ENCODE results near the gene IFIT1.
A peak's percentile ranks its signal among the peaks of the same experiment; 100 is the strongest.
"Not testable (repeated sequence)": the region's sequence is repeated elsewhere in the genome, so short reads cannot be mapped to it uniquely, and the experiment has no call there.

The IFIT1 gene

DNA sequence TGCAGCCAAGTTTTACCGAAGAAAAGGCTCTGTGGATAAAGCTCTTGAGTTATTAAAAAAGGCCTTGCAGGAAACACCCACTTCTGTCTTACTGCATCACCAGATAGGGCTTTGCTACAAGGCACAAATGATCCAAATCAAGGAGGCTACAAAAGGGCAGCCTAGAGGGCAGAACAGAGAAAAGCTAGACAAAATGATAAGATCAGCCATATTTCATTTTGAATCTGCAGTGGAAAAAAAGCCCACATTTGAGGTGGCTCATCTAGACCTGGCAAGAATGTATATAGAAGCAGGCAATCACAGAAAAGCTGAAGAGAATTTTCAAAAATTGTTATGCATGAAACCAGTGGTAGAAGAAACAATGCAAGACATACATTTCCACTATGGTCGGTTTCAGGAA is 10.6 kb downstream of the IFIT1 start:
- no peak for DNase-seq

DNA sequence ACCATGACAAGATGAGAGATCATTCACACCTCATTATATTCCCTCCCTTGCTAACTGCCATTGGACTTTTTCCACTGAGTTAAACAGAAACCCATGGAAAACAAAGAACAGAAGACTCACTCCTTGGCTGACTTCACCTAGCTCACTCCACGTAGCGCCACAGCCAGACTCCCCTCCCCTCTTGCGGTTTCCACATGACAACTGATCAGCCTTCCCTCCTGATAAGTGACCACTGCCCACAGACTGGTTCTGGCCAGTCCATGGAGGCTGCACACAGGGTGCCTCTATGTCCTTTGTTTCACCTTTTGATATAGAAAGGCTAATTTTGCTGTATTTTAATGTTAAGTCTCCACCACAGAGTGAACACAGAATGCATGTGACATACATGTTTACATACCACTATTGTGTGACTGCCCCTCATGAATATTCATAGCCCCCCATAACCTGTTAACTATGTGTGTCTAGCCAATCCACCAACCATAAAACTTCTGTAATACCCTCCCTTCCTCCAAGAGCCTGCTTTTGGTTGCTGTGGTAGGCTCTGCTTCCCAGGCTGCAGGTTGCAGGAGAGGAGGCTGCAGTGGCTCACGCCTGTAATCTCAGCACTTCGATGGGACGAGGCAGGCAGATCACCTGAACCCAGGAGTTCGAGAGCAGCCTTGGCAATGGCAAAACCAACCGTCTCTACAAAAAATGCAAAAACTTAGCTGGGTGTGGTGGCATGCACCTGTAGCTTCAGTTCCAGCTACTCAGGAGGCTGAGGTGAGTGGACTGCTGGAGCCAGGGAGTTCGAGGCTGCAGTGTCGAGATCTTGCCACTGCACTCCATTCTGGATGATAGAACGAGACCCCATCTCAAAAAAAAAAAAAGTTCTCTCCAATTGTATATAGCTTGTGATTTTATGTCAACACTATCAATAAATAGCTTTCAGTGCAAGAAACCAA is 12.0 kb downstream of the IFIT1 start:
- DNase-seq: no peak

DNA sequence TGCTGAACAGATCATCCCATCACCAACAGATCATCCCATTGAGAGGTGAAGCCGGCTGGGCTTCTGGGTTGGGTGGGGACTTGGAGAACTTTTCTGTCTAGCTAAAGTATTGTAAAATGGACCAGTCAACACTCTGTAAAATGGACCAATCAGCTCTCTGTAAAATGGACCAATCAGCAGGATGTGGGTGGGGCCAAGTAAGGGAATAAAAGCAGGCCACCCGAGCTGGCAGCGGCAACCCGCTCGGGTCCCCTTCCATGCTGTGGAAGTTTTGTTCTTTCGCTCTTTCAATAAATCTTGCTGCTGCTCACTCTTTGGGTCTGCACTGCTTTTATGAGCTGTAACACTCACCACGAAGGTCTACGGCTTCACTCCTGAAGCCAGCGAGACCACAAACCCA is 13.8 kb downstream of the IFIT1 start:
- not testable (repeated sequence) for DNase-seq

DNA sequence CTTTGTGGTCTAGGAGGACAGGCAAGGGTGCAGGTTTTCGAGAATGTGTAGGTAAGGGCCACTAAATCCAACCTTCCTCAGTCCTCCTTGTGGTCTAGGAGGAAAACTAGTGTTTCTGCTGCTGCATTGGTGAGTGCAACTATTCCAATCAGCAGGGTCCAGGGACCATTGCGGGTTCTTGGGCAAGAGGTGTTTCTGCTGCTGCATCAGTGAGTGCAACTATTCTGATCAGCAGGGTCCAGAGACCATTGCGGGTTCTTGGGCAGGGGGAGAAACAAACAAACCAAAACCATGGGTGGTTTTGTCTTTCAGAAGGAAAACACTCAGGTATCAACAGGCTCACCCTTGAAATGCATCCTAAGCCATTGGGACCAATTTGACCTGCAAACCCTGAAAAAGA is 15.4 kb downstream of the IFIT1 start:
- DNase-seq: not testable (repeated sequence)

DNA sequence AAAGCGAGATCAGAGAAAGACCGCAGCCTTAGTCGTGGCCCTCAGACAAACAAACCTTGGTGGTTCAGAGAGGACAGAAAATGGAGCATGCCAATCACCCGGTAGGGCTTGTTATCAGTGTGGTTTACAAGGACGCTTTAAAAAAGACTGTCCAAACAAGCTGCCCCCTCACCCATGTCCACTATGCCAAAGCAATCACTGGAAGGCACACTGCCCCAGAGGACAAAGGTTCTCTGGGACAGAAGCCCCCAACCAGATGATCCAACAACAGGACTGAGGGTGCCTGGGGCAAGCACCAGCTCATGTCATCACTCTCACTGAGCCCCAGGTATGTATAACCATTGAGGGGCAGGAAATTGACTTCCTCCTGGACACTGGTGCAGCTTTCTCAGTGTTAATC is 16.9 kb downstream of the IFIT1 start:
- DNase-seq: not testable (repeated sequence)

DNA sequence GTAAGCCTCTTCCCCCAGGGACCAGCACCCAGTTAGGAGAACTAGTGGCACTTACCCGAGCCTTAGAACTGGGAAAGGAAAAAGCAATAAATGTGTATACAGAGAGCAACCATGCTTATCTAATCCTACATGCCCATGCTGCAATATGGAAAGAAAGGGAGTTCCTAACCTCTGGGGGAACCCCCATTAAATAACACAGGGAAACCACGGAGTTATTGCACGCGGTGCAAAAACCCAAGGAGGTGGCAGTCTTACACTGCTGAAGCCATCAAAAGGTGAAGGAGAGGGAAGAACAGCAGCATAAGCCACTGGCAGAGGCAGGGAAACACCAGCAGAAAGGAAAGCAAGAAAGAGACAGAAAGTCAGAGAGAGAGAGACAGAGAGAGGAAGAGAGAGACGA is 18.1 kb downstream of the IFIT1 start:
- not testable (repeated sequence) for DNase-seq

DNA sequence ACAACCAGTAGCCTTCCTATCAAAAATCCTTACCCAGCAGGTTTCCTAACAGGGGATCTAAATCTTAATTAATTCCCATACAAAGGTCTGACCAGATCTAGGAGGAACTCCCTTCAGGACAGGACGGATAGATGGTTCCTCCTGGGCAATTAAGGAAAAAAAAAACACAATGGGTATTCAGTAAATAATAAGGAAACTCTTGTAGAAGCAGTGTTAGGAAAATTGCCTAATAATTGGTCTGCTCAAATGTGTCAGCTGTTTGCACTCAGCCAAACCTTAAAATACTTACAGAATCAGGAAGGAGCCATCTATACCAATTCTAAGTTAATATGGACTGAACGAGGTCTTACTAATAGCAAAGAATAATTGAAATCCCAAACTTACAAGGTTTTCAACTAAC is 18.7 kb downstream of the IFIT1 start:
- DNase-seq: not testable (repeated sequence)

DNA sequence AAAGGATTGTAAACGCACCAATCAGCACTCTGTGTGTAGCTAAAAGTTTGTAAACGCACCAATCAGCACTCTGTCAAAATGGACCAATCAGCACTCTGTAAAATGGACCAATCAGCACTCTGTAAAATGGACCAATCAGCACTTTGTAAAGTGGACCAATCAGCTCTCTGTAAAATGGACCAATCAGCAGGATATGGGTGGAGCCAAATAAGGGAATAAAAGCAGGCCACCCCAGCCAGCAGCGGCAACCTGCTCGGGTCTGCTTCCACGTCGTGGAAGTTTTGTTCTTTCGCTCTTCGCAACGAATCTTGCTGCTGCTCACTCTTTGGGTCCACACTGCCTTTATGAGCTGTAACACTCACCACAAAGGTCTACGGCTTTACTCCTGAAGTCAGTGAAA is 19.9 kb downstream of the IFIT1 start:
- DNase-seq: not testable (repeated sequence)

DNA sequence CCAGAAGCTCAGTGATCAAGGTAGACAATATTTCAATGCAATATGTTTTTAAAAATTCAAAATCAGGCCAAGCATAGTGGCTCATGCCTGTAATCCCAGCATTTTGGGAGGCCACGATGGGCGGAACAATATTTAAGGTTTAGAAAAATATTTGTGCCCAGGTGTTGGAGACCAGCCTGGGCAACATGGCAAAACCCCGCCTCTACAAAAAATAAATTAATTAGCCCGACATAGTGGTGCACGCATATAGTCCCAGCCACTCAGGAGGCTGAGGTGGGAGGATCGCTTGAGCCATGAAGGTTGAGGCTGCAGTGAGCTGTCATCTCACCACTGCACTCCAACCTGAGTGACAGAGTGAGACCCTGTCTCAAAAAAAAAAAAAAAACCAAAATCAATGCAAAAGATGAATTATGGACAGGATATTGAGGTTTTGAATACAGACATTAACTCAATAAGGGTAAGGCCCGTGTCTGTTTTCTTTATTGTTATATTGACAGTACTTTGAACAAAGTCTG is 21.0 kb downstream of the IFIT1 start:
- no peak for DNase-seq

DNA sequence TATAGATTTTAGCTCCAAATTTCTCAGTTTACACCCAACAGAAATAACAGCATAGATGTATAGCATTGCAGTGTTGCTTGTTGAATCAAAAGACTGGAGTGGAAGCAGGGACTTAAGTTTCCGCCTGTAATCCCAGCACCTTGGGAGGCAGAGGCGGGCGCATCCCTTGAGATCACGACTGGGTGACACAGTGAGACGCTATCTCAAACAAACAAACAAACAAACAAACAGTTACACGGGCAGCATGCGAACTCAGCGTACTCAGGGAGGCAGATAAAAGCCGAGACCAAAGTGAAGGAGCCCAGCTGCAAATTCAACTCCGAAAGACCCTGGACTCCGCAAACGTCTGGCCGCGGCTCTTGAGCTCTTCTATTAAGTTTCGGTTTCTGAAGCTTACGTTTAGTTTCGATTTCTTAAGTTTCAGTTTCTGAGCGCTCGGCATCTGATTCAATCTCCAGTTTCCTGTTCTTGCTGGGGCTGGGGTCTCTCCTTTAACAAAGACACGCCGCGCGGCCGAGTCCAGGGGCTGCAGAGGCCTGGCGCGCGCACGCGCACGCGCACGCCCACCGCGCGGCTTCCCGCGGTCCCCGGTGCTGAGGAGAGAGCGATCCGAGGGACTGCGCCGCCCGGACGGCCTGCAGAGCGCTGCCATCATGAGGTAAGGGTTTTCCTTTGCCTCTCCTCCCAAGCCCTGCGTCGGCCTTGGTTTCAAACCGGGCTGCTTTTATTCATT is 21.9 kb downstream of the IFIT1 start, which contains the start of gene IFIT5:
Gene IFIT5 (plus strand): TSS at position 423 of the 733 bp plus-strand sequence. CDS start 231 bp downstream, at position 654.
- DNase-seq: peak; percentile 70

DNA sequence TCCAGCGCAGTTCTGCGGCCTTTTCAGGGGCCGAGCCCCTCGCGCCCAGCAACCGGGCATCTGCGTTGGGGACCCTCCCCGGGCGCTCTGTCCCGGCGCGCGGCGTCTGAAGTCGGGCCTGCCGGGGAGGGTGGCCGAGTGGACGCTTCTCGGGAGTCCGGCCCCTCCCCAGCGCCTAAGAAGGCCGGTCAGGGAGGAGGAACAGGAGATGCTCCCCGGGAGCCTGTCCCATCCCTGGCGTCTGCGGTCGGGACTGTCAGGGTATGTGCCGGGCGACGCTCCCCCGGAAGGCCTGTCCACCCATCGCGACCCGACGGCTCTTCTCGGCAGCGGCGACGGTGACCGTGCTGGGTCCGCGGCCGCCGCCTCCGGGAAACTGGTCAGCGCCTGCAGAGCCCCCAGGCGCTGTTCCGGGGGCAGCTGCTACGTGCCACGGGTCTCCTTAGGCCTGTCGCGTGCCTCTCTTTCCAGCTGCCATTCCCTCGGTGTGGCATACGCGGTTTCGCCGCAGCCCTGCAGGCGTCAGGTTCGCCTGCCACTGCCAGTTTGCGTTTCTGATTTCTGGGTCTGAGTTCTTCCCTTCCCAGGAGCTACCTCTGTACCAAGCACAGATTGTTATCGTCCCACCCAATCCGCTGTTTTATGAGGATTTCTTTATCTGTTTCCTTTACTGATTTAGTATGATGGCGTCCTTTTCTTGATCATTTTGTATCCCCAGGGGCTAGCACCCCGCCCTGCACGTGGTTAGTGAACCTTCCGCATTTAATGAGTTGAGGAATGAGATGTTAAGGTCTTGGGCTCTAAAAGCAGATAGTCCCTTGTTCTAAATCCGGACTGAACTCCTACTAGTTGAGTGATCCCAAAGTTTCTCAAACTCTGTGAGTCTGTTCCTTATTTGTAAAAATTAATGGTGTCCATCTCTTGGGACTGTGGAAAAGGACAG is 22.7 kb downstream of the IFIT1 start:
- DNase-seq: no peak

DNA sequence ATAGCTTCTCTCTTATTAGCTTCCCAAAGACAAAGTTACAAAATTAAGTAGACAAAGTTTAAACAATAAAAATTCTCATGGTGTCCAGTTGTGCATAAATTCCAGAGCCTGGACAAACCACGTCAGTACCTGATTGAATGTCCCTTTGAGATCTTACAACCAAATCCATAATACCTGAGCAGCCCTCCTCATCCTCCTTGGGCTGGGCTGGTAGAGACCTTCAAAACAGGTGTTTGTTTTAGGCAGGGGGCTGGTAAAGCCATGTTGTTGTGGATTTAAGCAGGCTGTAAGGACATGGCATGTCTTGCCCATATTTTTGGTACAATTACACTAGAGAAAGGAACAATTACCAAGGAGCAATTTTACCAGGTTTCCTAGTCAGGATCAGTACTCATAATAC is 24.0 kb downstream of the IFIT1 start:
- no peak for DNase-seq

DNA sequence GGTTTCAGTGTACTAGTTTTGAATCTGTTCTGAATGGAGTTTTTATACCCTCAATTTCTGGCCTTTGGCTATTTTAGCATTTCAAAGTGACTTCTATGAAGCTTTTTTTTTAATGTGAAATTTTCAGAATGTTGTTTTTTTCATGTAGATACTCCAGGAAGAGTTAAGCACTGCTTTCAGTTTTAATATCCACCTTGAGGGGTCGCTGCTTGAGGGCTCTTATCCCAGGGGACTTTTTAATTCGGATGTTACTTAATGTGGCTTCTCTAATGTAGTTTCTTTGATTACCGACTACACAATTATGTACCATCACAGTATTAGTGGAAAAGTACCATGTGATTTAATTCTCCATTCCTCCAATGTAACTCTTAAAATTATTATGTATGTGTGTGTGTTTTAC is 27.1 kb downstream of the IFIT1 start:
- DNase-seq: no peak

DNA sequence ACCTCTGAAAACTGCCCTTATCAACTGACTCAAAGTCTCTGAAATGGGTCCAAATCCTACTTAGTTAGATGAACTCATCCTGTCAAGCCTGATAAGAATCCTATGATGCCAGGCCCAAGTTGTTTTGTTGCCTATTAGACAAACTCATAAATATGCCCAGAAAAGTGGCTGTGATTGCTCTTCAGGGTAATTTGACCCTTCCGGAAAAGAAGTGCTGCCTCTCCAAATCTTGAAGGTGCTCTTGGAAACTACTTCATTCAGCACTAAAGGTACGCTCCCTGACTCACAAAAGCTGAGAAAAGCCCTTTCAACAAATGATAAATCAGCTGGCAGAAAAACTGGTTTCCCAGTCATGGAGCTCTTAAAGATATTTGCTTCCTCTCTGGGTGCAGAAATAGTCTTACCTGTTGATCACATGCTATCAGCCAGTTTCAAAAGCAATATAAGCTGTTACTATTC is 28.6 kb downstream of the IFIT1 start:
- no peak for DNase-seq

DNA sequence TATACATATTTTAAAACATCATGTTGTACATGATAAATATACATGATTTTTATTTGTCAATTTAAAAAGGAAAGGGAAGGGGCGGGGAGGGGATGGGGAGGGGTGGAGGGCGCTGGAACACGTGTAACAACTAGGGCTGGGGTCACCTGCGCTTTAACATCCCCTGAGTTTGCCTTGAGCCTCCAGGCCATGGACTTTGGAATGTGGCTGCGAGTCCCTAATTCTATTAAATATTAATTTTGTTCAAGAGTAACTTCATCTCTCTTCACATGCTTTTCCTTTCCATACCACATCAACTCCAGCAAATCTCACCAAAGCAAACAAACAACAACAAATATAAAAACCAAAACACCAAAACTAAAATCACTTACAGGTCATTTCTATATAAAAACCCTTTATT is 32.6 kb downstream of the IFIT1 start:
- DNase-seq: no peak

DNA sequence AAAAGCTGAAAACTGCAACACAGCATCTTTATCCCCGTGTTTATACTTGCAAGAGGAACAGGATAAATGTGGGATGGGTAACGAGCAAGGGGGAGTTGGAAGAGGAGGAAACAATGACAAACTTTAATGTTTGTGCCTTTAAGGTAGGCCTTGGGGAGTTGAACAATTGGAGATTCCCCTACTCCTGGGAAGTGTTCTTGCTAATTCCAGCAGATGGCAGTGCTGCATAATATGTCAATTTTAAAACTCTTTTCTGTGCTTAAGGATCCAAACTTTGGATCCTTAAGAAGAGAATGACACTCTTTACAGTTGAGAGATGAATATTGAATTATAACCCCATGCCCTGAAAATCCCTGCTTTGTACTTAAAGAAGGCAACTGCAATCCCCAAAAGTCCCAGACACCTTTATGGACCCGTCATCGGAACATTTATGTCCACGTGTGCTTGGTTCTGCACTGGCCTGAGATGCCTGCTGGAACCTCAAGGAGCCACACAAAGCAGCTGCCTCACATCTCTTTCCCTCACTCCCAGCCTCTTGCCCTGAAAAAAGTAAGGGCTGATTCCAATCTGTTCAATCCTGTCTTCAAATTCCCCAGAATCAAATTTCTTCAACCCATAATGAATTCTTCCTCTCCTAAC is 33.9 kb downstream of the IFIT1 start:
- peak; percentile 27 for DNase-seq

DNA sequence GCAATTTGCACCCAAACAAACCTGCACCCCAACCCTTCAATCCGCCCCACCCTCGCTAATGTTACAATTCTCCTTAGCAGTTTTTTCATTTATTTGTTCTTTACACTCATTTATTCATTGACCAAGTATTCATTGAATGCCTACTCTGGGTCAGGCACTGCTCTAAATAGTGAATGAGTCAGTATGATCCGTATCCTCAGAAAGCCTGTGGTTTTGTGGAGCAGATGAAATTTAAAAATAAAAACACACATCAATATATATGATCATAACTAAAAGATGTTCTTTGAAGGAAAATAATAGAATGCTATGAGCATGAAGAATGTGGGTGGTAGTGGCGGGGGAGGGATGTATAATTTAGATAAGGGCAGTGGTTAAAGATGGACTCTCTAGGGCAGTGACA is 35.2 kb downstream of the IFIT1 start:
- DNase-seq: no peak

DNA sequence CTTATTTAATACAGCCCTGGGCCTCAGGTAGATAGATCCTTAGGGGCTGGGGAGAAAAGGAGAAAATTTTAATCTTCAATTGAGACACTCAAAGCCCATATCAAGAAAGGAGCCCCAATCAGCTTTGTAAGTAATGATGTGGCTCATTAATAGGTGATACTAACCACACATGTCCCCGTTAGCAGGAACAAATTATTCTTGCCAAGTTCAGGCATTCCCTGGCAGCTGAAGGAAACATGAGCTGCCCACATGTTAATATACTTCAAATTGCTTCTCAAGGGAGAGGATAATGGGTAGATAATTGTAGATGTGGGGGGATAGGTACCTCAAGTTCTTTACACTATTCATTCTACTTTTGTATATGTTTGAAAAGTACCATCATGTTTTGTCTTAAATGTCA is 36.5 kb downstream of the IFIT1 start:
- DNase-seq: no peak

DNA sequence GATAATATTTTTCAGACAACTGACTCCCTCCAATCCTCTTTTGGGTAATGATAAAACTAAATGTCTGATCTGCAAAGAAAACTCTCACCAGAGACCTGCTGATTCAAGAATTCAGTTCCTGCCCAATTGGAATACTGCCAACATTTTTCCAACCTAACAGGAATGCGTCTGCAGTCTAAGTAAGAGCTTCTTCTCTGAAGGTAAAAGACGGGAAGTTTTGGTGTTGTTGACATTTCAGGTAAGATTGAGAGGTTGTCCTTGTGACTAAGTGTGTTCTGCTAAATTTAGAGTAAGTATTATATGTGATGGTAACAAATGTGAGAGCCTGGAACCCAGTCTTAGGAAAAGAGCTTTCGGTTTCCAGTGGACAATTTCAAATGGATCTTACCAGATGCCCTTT is 39.6 kb downstream of the IFIT1 start:
- no peak for DNase-seq

DNA sequence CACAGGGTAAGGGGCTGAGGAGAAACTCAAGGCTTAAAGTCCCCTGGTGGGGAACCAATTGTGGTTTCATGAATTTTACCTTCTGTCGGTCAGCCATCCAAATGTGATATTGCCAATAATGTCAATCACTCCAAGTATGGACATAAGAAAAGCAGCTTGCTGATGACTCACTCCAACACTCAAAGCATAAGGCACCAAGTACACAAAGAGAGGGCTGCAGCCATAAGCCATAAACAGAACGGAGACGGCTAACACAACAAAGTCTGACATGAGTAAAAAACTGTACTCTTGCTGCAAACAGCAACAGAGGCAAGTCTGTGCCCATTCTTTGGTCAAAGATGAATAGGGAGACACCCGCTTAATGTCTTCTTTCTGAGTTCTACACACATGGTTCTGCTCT is 46.1 kb downstream of the IFIT1 start:
- no peak for DNase-seq

DNA sequence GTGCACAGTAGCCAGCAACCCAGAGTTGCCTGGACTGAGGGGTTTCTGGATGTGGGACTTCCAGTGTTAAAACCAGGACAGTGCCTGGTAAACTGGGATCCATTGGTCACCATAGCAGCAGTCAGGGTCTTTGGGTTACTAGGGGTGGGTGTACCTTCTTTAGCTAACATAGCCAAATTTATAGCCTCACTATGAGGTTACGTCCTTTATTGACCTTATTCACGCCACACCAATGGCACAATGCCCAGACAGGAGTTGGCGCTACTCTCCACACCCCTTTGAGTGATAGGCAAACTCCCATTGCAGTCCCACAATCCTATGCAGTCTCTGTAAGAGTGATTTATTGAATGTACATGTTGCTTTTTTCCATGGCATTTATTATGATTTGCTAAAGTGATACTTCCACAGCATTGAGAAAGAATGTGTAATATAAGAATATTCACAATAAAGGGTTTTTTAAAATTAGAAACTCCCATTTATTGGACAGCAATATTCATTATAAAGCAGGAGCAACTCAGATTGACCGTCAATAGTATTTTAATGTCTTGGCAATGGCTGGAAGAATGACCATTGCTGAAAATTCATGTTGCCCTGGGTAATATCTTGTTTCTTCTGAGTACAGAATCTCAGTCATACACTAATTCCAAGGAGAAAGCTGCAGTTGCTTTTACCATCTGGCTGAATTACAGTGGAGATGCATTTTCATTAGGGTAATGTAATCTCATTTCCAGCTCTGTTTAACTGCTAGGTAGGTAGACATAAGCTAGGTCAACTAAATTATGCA is 48.0 kb downstream of the IFIT1 start:
- no peak for DNase-seq
